GM19099 (cell line): ENCODE results near the gene ZNF526.
A peak's percentile ranks its signal among the peaks of the same experiment; 100 is the strongest.

Source experiments
- POLR2A ChIP-seq: IDR thresholded peaks from 3 replicates; pipeline ENCODE4 v1.6.1; 2011; ENCODE audit warnings: low read depth; ENCODE audit not compliant: insufficient read length; ENCODE audit errors: extremely low read depth

ZNF526 gene, protein sequence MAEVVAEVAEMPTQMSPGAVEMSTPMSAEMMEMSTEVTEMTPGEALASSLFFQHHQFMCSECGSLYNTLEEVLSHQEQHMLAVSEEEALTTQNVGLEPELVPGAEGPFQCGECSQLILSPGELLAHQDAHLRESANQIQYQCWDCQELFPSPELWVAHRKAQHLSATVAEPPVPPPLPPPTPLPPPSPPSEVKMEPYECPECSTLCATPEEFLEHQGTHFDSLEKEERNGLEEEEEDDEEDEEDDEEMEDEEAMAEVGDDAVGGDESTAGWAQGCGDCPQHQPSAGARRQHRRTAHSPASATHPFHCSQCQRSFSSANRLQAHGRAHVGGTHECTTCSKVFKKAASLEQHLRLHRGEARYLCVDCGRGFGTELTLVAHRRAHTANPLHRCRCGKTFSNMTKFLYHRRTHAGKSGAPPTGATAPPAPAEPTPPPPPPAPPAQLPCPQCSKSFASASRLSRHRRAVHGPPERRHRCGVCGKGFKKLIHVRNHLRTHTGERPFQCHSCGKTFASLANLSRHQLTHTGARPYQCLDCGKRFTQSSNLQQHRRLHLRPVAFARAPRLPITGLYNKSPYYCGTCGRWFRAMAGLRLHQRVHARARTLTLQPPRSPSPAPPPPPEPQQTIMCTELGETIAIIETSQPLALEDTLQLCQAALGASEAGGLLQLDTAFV

DNA sequence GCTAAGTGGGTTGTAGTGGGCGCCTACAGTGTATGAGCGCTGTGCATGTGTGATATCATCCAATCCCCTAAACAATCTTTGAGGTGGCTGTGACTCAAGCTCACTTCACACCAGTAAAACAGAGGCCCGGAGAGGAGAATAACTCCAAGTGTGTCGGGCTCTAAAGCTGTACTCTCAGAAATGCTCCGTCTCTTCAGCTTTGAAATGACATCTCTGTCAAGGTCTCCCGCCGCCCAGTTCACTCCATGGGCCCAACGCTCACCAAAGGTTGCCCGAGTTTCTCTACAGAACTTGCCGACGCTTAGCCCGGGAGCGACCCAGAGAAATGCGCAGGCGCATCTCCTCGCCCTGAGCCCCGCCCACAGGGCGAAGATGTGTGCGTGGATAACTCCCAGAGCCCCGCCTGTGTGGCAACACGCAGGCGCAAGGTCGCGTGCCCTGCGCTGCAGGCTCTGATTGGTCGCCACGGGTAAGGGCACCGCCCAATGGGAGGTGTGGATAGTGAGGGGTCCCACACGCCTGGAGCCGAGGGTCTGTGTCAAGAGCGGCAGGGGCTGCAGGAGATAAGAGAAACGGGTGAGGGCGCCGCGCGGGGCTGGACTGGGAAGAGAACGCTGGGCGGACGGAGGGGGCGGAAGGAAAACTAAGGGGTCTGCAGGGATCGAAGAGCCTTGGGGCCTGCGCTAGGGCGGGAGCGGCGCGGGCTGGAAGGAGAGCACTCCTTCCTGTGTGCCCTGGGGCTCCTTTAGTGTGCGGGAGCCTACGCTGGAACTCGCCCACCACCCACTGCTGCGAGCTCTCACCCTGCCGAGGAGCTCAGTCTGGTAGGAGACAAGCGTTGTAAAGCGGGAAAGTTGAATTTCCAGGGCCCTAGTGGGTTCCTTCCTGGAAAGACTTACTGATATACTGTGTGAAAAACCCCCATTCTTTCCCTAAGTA lies at the start of gene ZNF526:
Gene ZNF526, plus strand, starts transcription at position 501 of the 939 bp plus-strand sequence. CDS start 4,092 bp downstream, outside the sequence.
- peak; percentile 81 for TF ChIP-seq POLR2A

DNA sequence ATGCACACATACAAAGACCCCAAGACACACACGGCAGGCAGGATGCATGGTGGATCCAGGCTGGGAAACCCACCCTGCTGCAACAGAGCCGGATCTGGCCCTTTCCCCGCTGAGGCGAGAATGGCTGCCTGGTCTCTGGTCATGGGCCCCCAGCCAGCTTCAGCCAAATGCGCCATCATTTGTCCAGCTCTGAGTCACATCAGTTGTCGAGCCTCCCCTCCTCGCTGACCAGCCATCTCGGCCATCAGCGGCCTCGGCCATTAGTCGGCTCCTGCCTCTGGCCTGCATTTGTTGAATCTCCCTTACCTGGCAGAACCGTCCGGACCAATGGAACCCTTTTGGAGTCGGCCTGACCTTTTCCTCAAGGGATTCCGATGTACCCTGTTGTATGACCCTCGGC lies 49.4 kb upstream of the ZNF526 start:
- TF ChIP-seq POLR2A = no peak

DNA sequence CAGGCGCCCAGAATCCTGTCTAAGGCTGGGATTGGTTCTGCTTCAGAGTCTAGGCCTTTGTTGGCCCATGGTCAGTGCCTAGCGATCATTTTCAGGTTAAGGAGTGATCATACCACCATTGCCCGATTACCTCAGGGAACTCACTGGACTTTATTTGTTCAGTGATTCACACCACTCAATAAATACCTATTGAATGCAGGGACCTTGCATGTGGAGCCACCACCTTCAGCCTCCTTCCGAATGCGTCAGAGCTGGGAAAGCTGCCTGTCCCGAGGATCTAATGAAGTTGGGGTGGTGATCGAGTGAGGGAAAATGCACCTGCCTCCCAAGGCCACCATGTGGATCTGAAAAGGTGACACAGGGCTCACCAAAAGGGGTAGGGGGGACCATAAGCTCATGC lies 47.9 kb upstream of the ZNF526 start:
- TF ChIP-seq POLR2A = no peak

DNA sequence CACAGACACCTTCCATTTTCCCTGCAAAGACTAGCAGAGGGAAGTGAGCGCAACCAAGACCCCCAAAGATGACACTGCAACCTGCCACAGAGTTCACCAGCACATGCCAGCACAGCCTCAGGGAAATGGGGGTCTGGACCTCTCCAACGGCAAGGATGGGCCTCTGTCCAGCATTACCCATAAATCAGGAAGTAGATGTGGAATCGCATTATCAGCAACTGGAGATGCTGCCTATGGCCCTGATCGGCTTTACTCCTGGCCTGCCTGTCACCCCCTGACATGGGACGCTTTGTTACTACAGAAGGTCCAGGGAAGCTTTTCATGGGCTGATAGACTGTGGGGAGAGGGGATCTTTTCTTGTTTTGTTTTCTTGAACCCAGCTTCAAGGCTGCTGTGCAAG lies 46.4 kb upstream of the ZNF526 start:
- no peak for TF ChIP-seq POLR2A

DNA sequence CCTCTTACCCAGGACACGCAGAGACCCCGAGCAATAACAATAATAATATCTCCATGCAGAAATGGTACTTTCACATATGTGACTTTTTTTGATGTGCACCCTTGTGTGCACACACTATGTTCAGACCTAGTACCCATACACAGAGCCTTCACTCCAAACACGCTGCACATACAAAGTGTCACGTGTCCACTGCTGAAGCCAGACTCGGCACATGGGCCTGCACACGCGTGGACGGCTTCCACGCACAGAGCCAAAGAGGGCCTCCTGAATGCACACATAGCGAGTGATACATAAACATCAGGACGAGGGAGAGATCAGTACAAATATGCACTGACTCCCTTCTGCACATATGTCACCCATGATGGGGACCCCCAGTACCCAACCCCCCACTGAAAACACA lies 45.9 kb upstream of the ZNF526 start:
- TF ChIP-seq POLR2A = no peak

DNA sequence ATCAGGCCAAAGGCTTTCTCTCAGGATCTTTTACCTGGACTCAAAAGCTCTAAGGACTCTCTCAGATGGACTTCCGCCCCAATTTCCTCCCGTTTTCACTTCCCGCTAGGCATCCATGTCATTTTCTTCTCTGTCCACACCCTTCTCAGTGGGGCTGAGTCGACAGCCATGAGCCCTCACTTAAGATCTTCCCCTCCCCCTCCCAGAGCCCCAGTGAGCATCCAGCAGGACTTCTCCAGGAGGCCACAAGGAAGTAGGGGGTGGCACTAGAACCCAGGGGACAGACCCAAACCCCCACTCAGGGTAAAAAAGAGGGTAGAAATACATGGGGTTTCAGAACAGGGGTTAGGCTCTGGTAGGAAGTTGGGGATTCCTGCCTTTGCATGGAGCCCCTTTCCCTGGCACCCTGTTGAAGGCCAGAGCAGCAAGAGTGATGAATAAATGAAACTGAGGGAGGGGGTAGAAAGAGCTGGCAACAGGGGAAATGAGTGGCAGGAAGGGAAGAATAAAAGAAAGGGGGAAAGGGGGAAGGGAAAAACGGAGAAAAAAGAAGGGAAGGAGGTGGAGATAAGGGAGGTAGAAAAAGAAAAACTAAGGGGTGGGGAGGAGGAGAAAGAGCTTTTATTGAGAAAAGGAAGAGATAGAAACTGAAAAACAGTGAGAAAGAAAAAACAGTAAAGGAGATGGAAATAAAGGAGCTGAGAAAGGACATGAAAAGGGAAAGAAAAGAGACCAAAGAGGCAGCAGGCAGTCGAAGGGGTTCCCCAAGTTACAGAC lies 45.0 kb upstream of the ZNF526 start:
- TF ChIP-seq POLR2A = no peak

DNA sequence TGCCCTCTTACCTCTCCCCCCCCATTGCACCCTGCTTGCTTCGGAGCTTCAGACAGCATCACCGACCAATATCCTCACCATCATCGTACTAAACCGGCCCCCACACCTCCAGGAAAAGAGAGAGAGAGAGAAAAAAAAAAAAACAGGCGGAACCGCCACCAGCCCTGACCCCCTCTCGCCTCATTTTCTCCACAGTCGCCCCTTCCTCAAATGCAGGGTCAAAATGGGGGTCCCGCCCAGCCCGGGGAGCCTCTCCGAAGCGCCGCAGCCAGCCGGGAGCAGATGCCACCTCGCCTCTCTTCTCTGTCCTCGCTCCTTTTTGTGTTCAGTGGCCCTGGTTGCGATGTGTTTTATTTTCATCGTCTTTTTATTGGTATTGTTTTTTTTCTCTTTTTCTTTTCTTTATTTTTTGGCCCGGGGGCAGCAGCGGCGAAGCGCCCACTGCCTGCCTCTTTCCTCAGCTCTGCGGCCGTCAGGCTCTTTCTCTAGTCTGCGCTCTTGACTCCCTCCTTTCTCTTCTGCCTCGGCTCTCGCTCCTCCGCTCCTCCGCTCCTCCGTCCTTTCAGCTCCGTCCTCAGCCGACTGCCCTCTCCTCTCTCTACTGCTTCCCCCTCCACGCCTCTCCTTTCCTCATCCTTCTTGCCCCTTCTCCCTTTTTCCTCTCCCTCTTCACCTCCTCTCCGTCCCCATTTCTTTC lies 44.0 kb upstream of the ZNF526 start:
- TF ChIP-seq POLR2A = no peak

DNA sequence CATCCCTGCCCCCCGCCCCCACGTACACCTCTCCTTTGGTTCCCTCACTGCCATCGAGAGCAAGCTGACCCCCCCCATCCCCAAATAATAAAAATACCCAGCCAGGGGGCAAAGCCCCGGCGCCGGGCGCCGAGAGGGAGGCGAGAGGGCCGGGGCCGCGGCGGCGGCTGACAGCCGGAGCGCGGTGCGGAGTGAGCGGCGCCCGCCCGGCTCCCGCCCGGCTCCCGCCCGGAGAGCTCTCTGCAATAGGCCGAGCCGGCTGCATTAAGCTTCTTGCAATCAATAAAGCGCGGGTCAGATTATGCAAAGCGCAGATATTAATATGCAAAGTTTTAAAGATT lies 43.5 kb upstream of the ZNF526 start:
- TF ChIP-seq POLR2A = no peak

DNA sequence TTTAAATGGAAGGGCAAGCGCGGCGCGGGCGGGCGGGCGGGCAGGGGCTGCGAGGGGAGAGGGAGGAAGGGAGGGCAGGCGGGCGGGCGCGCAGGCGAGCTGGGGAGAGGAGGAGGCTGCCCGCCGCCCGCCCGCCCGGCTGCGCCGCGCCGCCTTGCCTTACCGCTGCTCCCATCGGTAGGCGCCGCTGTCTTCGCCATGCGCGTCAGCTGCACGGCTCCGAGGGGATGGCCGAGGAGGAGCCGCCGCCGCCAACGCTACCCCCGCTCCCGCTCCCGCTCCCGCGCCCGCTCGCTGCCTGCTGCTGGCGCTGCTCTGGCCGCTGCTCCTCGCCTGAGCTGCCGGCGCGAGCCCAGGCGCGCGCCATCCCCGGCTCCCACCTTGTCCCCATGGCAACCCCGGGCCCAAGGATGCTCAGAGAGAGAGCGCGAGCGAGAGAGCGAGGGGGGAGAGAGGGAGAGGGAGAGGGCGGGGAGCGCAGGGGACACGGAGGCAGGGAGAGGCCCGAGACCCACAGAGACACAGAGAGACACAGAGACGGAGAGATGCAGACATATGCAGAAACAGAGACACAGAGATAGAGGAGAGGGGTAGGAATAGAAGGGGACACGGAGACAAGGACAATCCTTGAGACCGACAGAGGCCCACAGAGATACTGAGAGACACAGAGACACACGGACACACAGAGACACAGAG lies 43.0 kb upstream of the ZNF526 start:
- no peak for TF ChIP-seq POLR2A

DNA sequence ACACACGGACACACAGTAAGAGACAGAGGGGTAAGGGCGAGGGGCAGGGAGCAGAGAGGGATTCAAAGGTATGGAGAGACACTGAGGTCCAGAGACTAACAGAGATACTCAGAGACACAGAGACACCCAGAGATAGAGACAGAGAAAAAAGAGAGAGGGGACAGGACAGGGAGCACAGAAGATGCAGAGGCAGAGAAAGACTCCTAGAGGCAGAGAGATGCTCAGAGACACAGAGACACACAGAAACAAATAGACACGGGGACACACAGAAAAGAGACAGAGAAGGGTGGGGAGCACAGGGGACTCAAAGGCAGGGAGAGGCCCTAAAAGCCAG lies 42.5 kb upstream of the ZNF526 start:
- TF ChIP-seq POLR2A = no peak

DNA sequence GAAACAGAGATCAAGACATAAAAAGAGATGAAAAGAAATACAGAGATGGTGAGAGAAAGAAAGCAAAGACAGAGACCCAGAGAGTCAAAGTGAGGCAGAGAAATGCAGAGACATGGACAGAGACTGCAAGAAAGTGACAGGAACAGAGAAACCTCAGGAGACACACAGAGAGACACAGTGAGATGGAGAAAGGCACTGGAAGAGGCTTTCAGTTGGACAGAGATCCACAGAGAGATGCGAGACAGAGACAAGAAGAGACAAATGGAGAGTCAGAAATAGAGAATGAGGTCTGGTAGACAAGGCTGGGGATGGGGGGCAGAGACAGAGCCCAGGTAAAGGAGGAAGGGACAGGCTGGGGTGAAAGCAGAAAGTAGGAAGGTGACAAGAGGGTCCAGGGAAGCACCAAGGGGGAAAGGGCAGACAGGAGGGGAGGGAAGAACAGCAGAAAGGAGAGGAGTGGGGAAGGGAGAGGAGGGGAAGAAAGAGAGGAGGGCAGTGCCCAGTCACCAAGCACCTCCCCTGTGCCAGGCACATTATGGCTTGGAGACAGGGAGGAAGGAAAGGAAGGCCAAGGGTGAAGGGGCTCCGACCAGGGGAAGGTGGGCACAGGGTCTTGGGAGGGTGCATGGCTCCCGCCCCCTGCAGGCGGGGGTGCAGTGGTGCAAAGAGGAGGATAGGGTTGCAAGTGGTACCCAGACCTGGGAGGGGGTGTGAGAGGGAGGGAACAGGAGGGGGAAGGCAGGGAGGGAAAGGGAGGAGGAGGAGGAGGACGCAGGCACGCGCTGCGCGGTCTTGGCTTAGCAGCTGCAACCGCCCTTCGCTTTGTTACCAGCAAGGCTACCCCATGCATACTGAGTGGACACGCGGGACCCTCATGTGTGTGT lies 41.1 kb upstream of the ZNF526 start:
- TF ChIP-seq POLR2A = no peak

DNA sequence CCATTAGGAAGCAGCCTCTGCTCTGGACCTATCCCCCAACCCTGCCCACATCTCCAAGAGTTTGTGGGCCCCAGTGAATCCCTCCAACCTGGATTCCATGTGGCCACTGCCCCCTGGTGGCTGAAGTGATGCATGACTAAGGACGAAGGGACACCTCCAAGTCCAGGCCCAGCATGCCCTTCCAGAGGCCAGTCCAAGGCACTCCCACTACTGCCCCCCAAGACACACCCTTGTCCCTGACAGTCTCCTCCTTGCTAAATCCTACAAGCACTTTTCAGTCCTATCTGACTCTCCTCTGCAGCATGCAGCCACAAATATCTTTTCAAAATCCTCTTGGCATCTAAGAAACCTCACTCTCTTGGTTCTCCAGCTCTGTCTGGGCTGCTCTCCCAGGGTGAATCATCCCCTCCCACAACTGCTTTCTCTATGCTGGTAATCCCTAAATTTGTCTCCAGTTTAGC lies 35.7 kb upstream of the ZNF526 start:
- TF ChIP-seq POLR2A = no peak

DNA sequence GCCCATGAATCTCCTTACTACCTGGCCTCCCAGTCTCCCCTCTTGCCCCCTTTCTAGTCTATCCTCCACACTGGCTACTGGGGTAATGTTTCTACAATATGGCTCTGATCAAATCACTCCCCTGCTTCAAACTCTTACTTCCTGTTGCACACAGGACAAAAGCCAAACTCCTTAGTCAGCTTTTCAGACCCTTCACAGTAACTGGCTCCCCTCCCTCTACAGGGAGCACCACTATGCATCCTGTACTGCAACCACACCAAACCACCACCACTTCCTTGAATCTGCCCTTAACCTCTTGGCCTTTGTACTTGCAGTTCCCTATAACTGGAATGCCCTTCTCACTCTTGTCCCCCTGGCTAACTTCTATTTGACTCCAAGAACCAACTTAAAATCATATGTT lies 34.8 kb upstream of the ZNF526 start:
- TF ChIP-seq POLR2A = no peak
